ENCODE data around the gene ATAT1. TPM values are rescaled to one million over a fixed set of nuclear protein-coding genes. Genes with fewer than 3 reads are reported as not detected.

ATAT1 gene
- total RNA-seq, 1 donor from 2014 or later, result 13.7 TPM

GRCh38 chr6:30600451-30600961 is 26.2 kb upstream of the ATAT1 start:
- intact Hi-C loops (cut with DNase I), result no loop called here
- no peak for DNase-seq (ENCODE audit: low spot score in 2 of 2)
- no peak for TF ChIP-seq CTCF (IDR thresholded peaks at IDR 0.05)

GRCh38 chr6:30601436-30601814 is 25.2 kb upstream of the ATAT1 start:
- no peak for TF ChIP-seq CTCF (IDR thresholded peaks at IDR 0.05)
- H3K9me3 ChIP-seq, result no peaks in the 10 kb centered on the region
- no peak overlapping the region for H3K4me3 ChIP-seq
- DNase-seq (ENCODE audit: low spot score in 2 of 2), result no peak
- intact Hi-C loops (cut with DNase I), result no loop called here
- no peak overlapping the region for H3K27ac ChIP-seq
- peaks cover 61 to 62% of the 10 kb centered on the region in 2 donors for H3K36me3 ChIP-seq
- no peaks in the 10 kb centered on the region for H3K27me3 ChIP-seq
- H3K4me1 ChIP-seq, result no peaks in the 10 kb centered on the region

More at GRCh38 chr6:30600451-30600961, 26.2 kb upstream of the ATAT1 start:
- no peak overlapping the region for H3K4me3 ChIP-seq
- no peaks in the 10 kb centered on the region for H3K9me3 ChIP-seq
- no peak overlapping the region for H3K27ac ChIP-seq
- H3K36me3 ChIP-seq, result peaks cover 52 to 53% of the 10 kb centered on the region in 2 donors
- H3K4me1 ChIP-seq, result no peaks in the 10 kb centered on the region
- no peaks in the 10 kb centered on the region for H3K27me3 ChIP-seq

- Histone ChIP-seq H3K4me3 (no peak overlapping the region), H3K36me3 (peaks cover 65 to 67% of the 10 kb centered on the region in 2 donors), H3K27me3 (no peaks in the 10 kb centered on the region), H3K27ac (no peak overlapping the region), H3K4me1 (no peaks in the 10 kb centered on the region), H3K9me3 (no peaks in the 10 kb centered on the region)
- no peak for TF ChIP-seq CTCF (IDR thresholded peaks at IDR 0.05)
- intact Hi-C loops (cut with DNase I), result no loop called here
- no peak for DNase-seq (ENCODE audit: low spot score in 2 of 2)
These were observed 24.6 kb upstream of the ATAT1 start for GRCh38 chr6:30601815-30602641.

GRCh38 chr6:30603961-30604360 is 22.7 kb upstream of the ATAT1 start:
- DNase-seq (ENCODE audit: low spot score in 2 of 2), result no peak
- H3K9me3 ChIP-seq, result no peaks in the 10 kb centered on the region
- H3K4me3 ChIP-seq, result no peak overlapping the region
- no peak overlapping the region for H3K27ac ChIP-seq
- H3K27me3 ChIP-seq, result no peaks in the 10 kb centered on the region
- TF ChIP-seq CTCF (IDR thresholded peaks at IDR 0.05), result no peak
- peaks cover 0 to under 1% of the 10 kb centered on the region in 2 donors for H3K4me1 ChIP-seq
- intact Hi-C loops (cut with DNase I), result no loop called here
- peaks cover 84 to 86% of the 10 kb centered on the region in 2 donors for H3K36me3 ChIP-seq

GRCh38 chr6:30610065-30610464 is 16.6 kb upstream of the ATAT1 start:
- peaks cover 38 to 43% of the 10 kb centered on the region in 2 donors for H3K36me3 ChIP-seq
- TF ChIP-seq CTCF (IDR thresholded peaks at IDR 0.05), result no peak
- H3K27ac ChIP-seq, result no peak overlapping the region
- intact Hi-C loops (cut with DNase I), result loop anchor here (5.0 to 10.0 kb wide), 2 partner anchors 123 to 935 kb away; partner anchors contain the start of genes ATP6V1G2, DDX39B, HLA-E and NFKBIL1
- no peaks in the 10 kb centered on the region for H3K9me3 ChIP-seq
- DNase-seq (ENCODE audit: low spot score in 2 of 2), result no peak
- H3K4me3 ChIP-seq, result no peak overlapping the region
- H3K27me3 ChIP-seq, result no peaks in the 10 kb centered on the region
- H3K4me1 ChIP-seq, result peaks cover 9 to 48% of the 10 kb centered on the region in 2 donors

Data from ascending aorta (tissue), 2 donors.